ENCODE measurements around the gene PDAP1.

DNA sequence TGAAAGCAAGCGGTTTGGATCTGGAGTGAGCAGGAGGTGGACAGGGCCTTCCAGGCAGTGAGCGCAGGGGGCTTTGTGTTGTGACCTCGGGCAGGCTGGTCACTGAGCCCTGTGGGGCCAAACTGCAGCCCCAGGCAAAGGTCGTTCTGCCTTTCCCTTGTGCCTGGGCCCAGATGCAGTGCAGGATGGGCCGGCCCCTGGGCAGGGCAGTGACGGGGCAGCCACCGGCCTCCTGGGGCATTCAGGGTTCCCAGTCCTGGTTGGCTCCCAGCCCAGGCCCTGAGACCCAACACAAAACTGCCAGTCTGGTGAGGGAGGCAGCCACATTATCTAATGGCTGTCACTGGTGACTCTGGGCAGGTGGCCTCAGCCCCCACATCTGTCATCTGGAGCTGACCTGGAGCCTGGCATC, 26.7 kb downstream of the PDAP1 start:
- TF ChIP-seq POLR2A (IDR thresholded peaks at IDR 0.05) (no peak), CTCF (IDR thresholded peaks at IDR 0.05) (no peak), EP300 (IDR thresholded peaks at IDR 0.05) (no peak)

Measured in tibial nerve (tissue), 4 donors.